Measurements from ENCODE around the gene LHFPL6.

LHFPL6 gene

GRCh38 chr13:39297664-39298171 is 305.3 kb downstream of the LHFPL6 start:
- DNase-seq (ENCODE audit: low read depth): no peak

- no peak for DNase-seq (ENCODE audit: low read depth)
Observed at GRCh38 chr13:39297023-39297422, 306.0 kb downstream of the LHFPL6 start.

- no peak for DNase-seq (ENCODE audit: low read depth)
Observed at GRCh38 chr13:39296193-39296592, 306.8 kb downstream of the LHFPL6 start.
